NOMO-1 (cell line): ENCODE measurements around the gene GFOD1.
A peak's percentile ranks its signal among the peaks of the same experiment; 100 is the strongest.
"Not testable (repeated sequence)": the region's sequence is repeated elsewhere in the genome, so short reads cannot be mapped to it uniquely, and the experiment has no call there.

ENCODE experiments used
- DNase-seq, 2 experiments: peaks; one replicate each; lab custom pipeline; 2025; ENCODE audit not compliant: unreplicated experiment in 2 of 2; lab: John Stamatoyannopoulos, UW

Gene GFOD1

GRCh38 chr6:13407709-13408695 lies 79.4 kb downstream of the GFOD1 start:
- DNase-seq, result peak; percentile 79 to 93

GRCh38 chr6:13407368-13407708 lies 80.1 kb downstream of the GFOD1 start:
- DNase-seq, result no peak

GRCh38 chr6:13406781-13407180 lies 80.6 kb downstream of the GFOD1 start:
- no peak for DNase-seq

- no peak for DNase-seq
Measured at GRCh38 chr6:13405961-13406477, 81.4 kb downstream of the GFOD1 start.

- DNase-seq, result no peak
Measured at GRCh38 chr6:13404892-13405254, 82.5 kb downstream of the GFOD1 start.

GRCh38 chr6:13404228-13404891 lies 83.0 kb downstream of the GFOD1 start:
- DNase-seq, result peak; percentile 34 to 68

GRCh38 chr6:13402711-13403110 lies 84.7 kb downstream of the GFOD1 start:
- no peak for DNase-seq

- DNase-seq, result no peak
Measured at GRCh38 chr6:13400772-13401171, 86.6 kb downstream of the GFOD1 start.

GRCh38 chr6:13398421-13398994 lies 88.9 kb downstream of the GFOD1 start:
- no peak for DNase-seq

- no peak for DNase-seq
Measured at GRCh38 chr6:13398069-13398381, 89.4 kb downstream of the GFOD1 start.

- DNase-seq, result peak; percentile 49 to 76
Measured at GRCh38 chr6:13397359-13398068, 89.9 kb downstream of the GFOD1 start.

GRCh38 chr6:13396241-13396792 lies 91.1 kb downstream of the GFOD1 start:
- DNase-seq, result no peak

- peak in 1 of 2 experiments; percentile 67 for DNase-seq
Measured at GRCh38 chr6:13395272-13396237, 91.8 kb downstream of the GFOD1 start.

- DNase-seq, result no peak
Measured at GRCh38 chr6:13392462-13392861, 94.9 kb downstream of the GFOD1 start.

- no peak for DNase-seq
Measured at GRCh38 chr6:13391537-13391936, 95.9 kb downstream of the GFOD1 start.

GRCh38 chr6:13390658-13391057 lies 96.7 kb downstream of the GFOD1 start:
- no peak for DNase-seq

- DNase-seq, result not testable (repeated sequence)
Measured at GRCh38 chr6:13389237-13389636, 98.2 kb downstream of the GFOD1 start.

GRCh38 chr6:13388769-13389168 lies 98.6 kb downstream of the GFOD1 start:
- not testable (repeated sequence) for DNase-seq

- no peak for DNase-seq
Measured at GRCh38 chr6:13384966-13385365, 102.4 kb downstream of the GFOD1 start.

GRCh38 chr6:13384506-13384905 lies 102.9 kb downstream of the GFOD1 start:
- DNase-seq, result no peak
